Lung (tissue), 12 donors: Measurements from ENCODE around the gene ATP6V1F. TPM values are rescaled to one million over a fixed set of nuclear protein-coding genes. Genes with fewer than 3 reads are reported as not detected.

Experiments
- ATAC-seq: fragments of 200-7000 bp; cut with Tn5 transposase; one replicate; pipeline ENCODE4 v1.9.1; 2020; ENCODE audit warnings: moderate number of reproducible peaks; ENCODE audit not compliant: insufficient read depth, low FRiP score
- DNase-seq, 3 donors: peaks; one replicate each; pipeline ENCODE4 v3.0.0-alpha.2; 2013 to 2017
- H3K27ac ChIP-seq, 2 donors: one replicate each; pipeline ENCODE4 v1.5.1; 2013; ENCODE audit warnings: mild to moderate bottlenecking in 2 of 2, moderate library complexity in 2 of 2, control low read depth in 1 of 2, inconsistent platforms in 1 of 2, low read depth in 1 of 2, low read length in 1 of 2
- H3K27me3 ChIP-seq, 3 donors: one replicate each; pipeline ENCODE4 v1.5.1; 2013; ENCODE audit warnings: low read length in 2 of 3; ENCODE audit not compliant: control insufficient read depth in 3 of 3, insufficient read depth in 3 of 3
- H3K36me3 ChIP-seq, 4 donors: one replicate each; pipeline ENCODE4 v1.5.1; 2013; ENCODE audit warnings: low read length in 4 of 4, mild to moderate bottlenecking in 1 of 4, moderate library complexity in 1 of 4; ENCODE audit not compliant: control insufficient read depth in 4 of 4, insufficient read depth in 4 of 4
- H3K4me1 ChIP-seq, 5 donors: one replicate each; pipeline ENCODE4 v1.5.1; 2013; ENCODE audit warnings: low read length in 5 of 5, mild to moderate bottlenecking in 2 of 5, moderate library complexity in 1 of 5; ENCODE audit not compliant: control insufficient read depth in 5 of 5, insufficient read depth in 5 of 5
- H3K4me3 ChIP-seq: one replicate; pipeline ENCODE4 v1.5.1; 2013; ENCODE audit warnings: mild to moderate bottlenecking, control low read depth, moderate library complexity
- H3K9ac ChIP-seq, 2 donors: one replicate each; pipeline ENCODE4 v1.5.1; 2013; ENCODE audit warnings: low read length in 2 of 2, control low read depth in 1 of 2; ENCODE audit not compliant: insufficient read depth in 1 of 2
- H3K9me3 ChIP-seq, 4 donors: one replicate each; pipeline ENCODE4 v1.5.1; 2013; ENCODE audit warnings: low read length in 3 of 4, mild to moderate bottlenecking in 1 of 4, moderate library complexity in 1 of 4; ENCODE audit not compliant: control insufficient read depth in 4 of 4, insufficient read depth in 3 of 4
- CTCF ChIP-seq: IDR thresholded peaks from 2 replicates; pipeline ENCODE4 v1.5.1; 2012; ENCODE audit warnings: mild to moderate bottlenecking; ENCODE audit errors: control extremely low read depth, extremely low read depth
- WGBS, 2 donors: extraction: QIAGEN DNeasy Blood & Tissue Kit; methylation state at CpG; one replicate each; pipeline ENCODE4 v1.1.7; 2013; 5-methylcytosine and 5-hydroxymethylcytosine counted together
- polyA plus RNA-seq, 2 donors: library from polyadenylated mRNA; stranded (reverse); fragments of 200-250 nt; gene quantifications; one replicate each; pipeline ENCODE4 v1.2.1, GENCODE V29; 2013
- total RNA-seq, 2 donors: library from RNA; depleted of rRNA in 1 of 2; stranded (reverse); fragments of >200 nt in 1 of 2; gene quantifications; one replicate each; pipeline ENCODE4 v1.2.1, GENCODE V29; 2014 to 2021
- donor health status: control.
- donor health status: control.
- donor health status: Bipolar disorder and iron deficiency.
- donor health status: healthy.
- donor health status: DM: yes; HTN: yes; CAD: no.

Gene ATP6V1F
- total and polyA plus RNA-seq, 4 donors, result 43.9 to 383 (median 225) TPM

- no peaks in the 10 kb centered on the region for H3K9me3 ChIP-seq
- H3K27ac ChIP-seq, result peak overlapping the region in 1 of 2 donors; percentile 71
- no peak for DNase-seq
- 15 to 35% methylated on average over 2 of the region's 2 CpGs for WGBS, 2 donors
- H3K4me1 ChIP-seq, result peaks cover 0 to 44% (median 14%) of the 10 kb centered on the region in 5 donors
- H3K36me3 ChIP-seq, result peaks cover 0 to 5% (median under 1%) of the 10 kb centered on the region in 4 donors
- peak overlapping the region in 1 of 2 donors; percentile 72 for H3K9ac ChIP-seq
- TF ChIP-seq CTCF, result no peak
- no peak for ATAC-seq
- peaks cover 0 to 5% (median 0%) of the 10 kb centered on the region in 3 donors for H3K27me3 ChIP-seq
- H3K4me3 ChIP-seq, result no peak overlapping the region
Observed at GRCh38 chr7:128832880-128833147, 29.8 kb upstream of the ATP6V1F start.

- 14 to 23% methylated on average over 13 of the region's 13 CpGs for WGBS, 2 donors
- Histone ChIP-seq H3K9me3 (no peaks in the 10 kb centered on the region), H3K4me3 (no peak overlapping the region), H3K9ac (peak overlapping the region in 1 of 2 donors; percentile 72), H3K36me3 (peaks cover 0 to 9% (median 3%) of the 10 kb centered on the region in 4 donors), H3K4me1 (peaks cover 0 to 40% (median 14%) of the 10 kb centered on the region in 5 donors), H3K27ac (peak overlapping the region in 1 of 2 donors; percentile 71), H3K27me3 (peaks cover 0 to 5% (median 0%) of the 10 kb centered on the region in 3 donors)
- TF ChIP-seq CTCF, result no peak
- peak; percentile 96 to 98 (median 98) for DNase-seq
- peak; percentile 12 for ATAC-seq
Observed at GRCh38 chr7:128833148-128833945, 29.3 kb upstream of the ATP6V1F start.

GRCh38 chr7:128833946-128834325 is 28.7 kb upstream of the ATP6V1F start:
- H3K27ac ChIP-seq, result peak overlapping the region in 1 of 2 donors; percentile 71
- H3K4me1 ChIP-seq, result peaks cover 0 to 40% (median 14%) of the 10 kb centered on the region in 5 donors
- ATAC-seq (no peak), DNase-seq (peak in 2 of 3 donors; percentile 80 to 85)
- H3K9ac ChIP-seq, result peak overlapping the region in 1 of 2 donors; percentile 19
- peaks cover 0 to 5% (median 0%) of the 10 kb centered on the region in 3 donors for H3K27me3 ChIP-seq
- no peak for TF ChIP-seq CTCF
- no peak overlapping the region for H3K4me3 ChIP-seq
- 35 to 62% methylated on average over 4 of the region's 4 CpGs for WGBS, 2 donors
- peaks cover 0 to 9% (median 3%) of the 10 kb centered on the region in 4 donors for H3K36me3 ChIP-seq
- H3K9me3 ChIP-seq, result no peaks in the 10 kb centered on the region
